ENCODE data around the gene ABHD12.
"Not testable (repeated sequence)": the region's sequence is repeated elsewhere in the genome, so short reads cannot be mapped to it uniquely, and the experiment has no call there.

Gene ABHD12

DNA sequence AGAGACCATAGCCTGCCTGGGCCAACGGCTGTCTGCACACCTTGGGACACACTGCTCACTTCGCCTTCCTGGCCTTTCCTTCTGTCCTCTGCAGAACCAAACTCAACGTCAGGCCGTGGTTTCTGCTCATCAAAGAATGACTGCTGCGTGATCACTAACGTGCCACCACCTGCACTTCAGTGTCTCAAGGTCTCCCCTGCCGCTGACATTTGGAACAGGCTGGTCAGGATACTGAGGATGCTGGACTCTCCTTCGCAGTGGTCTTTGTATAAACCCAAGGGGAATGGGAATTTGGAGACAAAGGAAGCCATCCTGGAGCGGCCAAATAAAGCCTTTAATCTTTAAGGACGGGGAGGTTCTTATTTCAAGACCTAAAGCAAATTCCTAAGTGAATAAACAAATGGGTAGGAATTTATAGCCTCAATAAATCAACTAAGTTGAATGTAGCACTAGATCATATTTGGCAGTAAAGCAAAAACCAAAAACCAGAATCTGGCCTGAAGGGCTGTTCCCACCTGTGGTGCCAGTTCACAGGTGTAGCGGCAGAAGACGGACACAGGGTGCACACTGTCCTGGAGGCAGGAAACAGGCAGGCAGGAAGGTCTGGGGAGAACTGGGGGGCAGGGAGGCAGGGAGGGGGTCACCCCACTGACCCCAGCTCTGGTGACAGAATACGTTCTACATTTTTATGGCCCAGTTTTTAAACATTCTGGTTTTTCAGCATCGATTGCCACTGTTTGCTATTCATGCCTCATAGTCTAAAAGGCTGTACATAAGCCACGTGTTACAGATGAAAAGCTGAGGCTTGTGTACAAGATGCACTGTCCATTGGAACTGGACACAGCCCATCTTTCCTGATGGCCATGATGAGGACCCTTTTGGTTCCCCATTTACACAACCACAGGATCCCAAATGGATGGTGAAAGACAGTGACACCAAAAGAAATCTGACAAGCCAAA, 36.6 kb downstream of the ABHD12 start:
- no peak for DNase-seq (ENCODE audit: low spot score)

DNA sequence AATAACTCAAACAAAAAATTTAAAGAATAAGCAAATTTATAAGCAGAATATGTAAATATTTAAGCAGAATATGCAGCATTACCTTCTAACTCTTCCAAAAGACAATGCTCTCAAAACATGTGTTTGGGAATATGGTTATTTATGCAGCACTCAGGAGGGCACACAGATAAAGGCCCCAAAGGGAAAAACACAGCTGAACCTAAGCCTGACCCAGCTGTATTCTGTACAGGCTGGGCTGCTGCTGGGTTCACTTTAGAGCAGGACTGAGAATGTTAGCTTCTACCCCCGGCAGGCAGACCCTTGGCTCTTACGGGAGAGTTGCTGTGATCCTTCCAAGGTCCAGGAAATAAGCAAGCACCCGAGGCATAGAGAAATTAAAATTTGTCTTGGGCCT, 37.3 kb downstream of the ABHD12 start:
- DNase-seq (ENCODE audit: low spot score), result no peak

DNA sequence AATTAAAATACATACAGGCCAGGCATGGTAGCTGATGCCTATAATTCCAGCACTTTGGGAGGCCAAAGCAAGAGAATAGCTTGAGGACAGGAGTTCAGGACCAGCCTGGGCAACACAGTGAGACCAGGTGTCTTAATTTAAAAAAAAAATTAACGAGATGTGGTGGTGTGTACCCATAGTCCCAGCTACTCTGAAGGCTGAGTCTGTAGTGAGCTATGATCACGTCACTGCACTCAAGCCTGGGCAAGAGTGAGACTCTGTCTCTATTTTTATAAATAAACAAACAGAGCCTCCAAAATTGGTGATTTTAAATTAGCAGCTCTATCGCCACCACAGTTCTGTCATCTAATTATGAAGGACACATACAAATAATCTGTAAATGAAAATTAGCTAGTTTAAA, 37.9 kb downstream of the ABHD12 start:
- DNase-seq (ENCODE audit: low spot score), result no peak

DNA sequence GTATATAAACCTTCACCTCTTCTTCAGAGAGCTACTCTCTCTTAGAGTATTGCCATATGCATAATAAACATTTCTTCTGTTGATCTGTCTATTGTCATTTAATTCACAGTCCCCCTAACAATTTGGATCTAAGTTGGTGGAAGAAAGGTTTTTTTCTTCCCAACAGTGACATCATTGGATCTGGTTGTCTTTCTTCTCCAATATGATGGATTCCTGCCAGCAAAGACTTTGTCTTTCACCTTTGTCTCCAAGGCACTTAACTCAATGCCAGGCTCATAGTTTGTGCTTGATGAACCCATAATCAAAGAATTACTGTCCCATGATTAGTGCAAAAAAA, 39.6 kb downstream of the ABHD12 start:
- no peak for DNase-seq (ENCODE audit: low spot score)

DNA sequence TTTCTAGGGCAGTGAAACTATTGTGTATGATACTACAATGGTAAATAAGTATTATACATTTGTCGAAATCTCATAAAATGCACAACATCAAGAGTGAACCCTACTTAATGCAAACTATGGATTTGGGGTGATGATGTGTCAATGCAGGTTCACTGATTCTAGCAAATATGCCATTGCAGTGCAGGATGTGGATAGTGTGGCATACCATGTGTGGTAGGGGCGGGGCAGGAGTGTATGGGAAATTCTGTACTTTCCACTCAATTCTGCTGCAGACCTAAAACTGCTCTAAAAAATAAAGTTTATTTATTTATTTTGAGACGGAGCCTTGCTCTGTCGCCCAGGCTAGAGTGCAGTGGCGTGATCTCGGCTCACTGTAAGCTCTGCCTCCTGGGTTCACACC, 44.3 kb downstream of the ABHD12 start:
- no peak for DNase-seq (ENCODE audit: low spot score)

DNA sequence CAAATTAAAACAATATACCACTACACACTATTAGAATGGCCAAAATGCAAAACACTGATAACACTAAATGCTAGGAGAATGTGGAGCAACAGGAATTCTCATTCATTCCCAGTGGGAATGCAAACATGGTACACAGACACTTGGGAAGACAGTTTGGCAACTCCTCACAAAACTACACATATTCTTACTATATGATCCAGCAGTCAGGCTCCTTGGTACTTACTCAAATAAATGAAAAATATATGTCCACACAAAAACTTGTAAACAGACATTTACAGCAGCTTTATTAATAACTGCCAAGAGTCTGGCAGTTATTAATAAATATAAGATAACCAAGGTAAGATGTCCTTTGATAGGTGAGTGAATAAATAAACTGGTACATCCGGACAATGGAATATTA, 44.9 kb downstream of the ABHD12 start:
- DNase-seq (ENCODE audit: low spot score), result no peak

DNA sequence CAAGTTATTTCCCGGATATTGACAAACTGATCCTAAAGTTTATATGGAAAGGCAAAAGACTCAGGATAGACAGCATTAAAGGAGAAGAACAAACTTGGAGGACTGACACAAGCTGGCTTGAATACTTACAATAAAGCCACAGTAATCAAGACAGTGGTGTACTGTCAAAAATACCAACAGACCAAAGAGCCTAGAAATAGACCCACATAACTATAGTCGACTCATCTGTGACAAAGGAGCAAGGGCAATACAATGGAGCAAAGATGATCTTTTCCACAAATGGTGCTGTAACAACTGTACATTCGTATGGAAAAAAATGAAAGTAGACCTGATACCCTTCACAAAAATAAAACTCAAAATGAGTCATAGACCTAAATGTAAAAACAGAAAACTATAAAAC, 46.0 kb downstream of the ABHD12 start:
- DNase-seq (ENCODE audit: low spot score), result no peak

DNA sequence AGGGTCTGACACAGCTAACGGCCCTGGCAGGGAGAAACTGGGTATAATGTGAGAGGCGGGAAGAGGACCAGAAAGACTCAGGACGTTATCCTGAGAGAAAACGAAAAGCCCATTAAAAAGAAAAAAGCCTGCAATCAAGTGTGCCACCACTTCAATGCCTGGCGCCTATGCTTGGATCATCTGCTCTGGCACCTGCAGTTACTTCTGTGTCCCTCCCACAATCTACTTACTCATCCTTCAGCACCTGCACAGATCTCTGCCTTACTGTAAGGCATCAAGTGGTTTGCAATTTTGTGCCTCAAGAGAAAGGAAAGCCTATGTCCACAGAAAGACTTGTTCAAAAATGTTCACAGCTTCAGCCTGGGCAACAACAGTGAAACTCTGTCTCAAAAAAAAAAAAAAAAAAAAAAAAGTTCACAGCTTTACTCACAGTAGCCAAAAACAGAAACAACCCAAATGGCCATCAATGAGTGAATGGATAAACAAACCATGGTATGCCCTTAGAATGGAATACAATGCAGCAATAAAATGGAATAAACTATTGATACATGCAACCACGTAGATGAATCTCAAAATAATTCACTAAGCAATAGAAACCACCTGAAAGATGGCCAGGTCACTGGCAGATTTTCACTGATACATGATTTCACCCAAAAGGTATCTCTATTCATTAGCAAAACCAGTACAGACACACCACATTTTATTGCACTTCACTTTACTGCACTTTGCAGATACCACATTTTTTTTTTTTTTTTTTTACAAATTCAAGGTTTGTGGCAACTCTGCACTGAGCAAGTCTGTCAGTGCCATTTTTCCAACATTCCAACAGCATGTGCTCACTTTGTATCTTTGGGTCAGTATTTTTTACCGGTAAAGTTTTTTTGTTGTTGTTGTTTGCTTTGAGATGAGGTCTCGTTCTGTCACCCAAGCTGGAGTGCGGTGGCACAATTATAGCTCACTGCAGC, 48.6 kb downstream of the ABHD12 start:
- no peak for DNase-seq (ENCODE audit: low spot score)

DNA sequence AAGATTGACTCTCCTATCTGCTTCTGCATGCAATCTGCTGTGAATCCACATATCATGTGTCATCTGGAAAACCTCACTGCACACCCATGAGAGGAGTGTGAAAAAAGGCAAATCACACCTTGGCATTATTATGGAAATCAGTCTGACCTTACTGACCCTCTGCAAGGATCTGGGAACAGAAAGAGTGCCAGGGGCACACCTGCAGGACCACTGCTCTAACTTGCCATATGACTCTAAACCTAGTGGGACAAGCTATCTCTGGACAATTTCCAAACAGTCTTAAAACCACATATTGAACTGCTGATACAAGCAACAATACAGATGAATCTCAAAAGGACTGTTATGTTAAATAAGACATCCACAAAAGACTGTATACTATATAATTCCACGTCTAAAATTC, 50.3 kb downstream of the ABHD12 start:
- DNase-seq (ENCODE audit: low spot score), result no peak

DNA sequence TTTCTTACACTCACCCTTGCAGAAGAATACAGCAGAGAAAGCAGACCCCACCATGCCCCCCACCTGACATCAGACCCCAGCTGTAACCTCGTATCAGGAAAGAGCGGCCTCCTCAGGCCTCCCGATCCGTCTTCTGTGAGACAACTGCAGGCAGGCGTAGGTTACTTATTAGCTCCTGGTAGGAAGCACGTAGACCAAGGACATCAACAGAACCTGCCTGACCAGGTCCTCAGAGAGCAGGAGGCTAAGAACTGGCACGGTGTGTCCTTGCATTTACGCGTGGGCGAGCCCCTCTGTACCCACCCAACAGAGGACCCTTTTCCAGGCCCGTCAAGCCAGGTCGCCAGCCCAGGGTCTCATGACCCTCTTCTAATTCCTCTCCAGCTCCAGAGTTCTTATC, 51.0 kb downstream of the ABHD12 start:
- DNase-seq (ENCODE audit: low spot score), result no peak

DNA sequence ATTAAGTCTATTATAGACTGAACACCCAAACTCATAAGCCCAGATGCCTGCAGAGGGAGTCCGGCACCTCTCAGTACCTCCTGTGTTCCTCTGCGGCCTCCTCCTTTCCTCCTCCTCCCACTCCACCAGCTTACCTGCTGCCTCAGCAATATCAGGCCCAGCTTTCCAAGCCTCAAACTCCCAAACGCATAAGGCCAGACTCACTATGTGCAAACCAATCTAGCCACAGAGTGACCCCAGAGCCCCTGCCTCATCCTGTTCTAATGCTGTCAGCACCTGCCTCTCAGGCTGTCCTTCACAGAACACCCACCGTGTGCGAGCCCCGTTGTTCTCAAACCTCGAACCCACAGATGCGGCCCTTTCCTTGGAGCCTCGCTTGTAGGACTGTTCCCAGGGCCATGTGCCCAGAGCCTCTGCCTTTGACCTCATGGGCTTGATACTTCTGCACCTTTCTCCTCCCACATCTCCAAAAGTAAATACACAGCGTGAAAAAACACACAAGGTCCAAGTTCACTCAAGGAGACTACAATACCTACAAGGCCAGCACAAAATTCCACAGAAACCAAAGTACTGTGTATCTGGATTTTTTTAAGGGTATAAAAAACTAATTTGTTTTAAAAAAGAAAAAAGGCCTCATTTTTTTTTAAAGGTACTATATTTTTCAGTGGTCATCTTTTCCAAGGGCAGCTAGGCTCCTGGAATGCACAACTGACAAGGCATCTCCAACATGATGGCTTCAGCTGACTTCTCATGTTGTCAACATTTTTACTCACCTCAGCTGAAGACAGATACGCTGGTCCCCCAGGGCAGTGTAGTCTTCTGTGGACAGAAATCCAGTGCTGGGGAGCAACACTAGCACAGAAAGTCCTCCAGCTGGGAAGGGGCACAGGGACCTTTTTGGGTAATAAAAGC, 52.3 kb downstream of the ABHD12 start:
- DNase-seq (ENCODE audit: low spot score), result no peak

DNA sequence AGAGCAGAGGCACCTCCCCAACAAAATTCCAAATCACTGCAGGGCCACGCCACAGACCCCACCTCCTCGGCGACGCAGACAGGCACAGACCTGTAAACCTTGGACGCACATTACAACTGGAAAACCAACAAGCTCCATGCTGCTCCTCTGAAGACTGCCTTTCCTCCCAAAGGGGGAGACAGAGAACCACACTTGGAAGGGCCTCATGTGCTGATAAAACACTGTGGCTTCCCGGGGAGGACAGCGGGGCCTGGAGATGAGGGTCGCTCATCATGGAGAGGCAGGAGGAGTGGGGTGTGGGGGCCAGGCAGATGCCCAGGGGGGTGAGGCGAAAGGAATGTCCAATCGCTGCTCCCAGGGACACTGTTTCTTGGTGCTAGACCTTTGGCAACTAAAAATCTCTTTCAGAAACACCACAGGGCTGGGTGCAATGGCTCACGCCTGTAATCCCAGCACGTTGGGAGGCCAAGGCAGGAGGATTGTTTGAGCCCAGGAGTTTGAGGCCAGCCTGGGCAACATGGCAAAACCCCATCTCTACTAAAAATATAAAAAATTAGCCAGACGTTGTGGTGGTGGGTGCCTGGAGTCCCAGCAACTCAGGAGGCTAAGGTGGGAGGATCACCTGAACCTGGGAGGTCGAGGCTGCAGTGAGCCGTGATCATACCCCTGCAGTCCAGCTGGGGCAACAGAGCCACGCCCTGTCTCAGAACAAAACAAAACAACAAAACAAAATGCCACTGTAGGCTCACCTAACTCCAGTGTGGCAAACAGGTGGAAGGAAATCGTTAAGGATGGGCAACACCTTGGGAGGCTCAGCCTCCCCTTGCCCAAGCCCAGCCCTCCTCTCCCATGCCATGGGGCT, 53.8 kb downstream of the ABHD12 start:
- DNase-seq (ENCODE audit: low spot score), result no peak

DNA sequence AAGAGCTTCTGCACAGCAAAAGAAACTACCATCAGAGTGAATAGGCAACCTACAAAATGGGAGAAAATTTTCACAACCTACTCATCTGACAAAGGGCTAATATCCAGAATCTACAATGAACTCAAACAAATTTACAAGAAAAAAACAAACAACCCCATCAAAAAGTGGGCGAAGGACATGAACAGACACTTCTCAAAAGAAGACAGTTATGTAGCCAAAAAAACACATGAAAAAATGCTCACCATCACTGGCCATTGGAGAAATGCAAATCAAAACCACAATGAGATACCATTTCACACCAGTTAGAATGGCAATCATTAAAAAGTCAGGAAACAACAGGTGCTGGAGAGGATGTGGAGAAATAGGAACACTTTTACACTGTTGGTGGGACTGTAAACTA, 55.7 kb downstream of the ABHD12 start:
- DNase-seq (ENCODE audit: low spot score), result not testable (repeated sequence)

DNA sequence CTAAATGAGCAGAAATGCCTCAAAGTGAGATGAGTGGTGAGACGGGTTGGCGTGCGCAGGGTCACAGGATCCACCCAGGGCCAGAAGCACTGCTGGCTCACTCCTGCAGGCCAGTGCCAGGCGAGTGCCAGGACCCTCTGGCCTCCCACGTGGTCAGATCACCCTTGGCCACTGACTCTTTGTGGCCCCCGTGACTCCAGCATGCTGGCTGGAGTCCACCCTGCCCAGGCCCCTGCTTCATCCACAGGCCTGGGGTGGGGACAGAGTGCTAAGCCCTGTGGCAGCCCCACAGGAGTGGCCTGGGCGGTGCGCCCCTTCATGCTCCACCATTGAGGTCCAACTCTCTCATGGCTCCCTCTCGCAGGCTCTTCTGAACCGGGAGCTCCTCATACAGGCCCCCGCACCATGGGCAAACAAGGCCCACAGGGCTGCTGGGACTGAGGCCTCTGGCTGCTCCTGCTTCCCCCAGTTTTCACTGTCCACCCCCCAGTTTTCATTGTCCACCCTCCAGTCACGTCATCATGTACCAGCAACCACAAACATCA, 61.6 kb downstream of the ABHD12 start:
- DNase-seq (ENCODE audit: low spot score), result no peak

DNA sequence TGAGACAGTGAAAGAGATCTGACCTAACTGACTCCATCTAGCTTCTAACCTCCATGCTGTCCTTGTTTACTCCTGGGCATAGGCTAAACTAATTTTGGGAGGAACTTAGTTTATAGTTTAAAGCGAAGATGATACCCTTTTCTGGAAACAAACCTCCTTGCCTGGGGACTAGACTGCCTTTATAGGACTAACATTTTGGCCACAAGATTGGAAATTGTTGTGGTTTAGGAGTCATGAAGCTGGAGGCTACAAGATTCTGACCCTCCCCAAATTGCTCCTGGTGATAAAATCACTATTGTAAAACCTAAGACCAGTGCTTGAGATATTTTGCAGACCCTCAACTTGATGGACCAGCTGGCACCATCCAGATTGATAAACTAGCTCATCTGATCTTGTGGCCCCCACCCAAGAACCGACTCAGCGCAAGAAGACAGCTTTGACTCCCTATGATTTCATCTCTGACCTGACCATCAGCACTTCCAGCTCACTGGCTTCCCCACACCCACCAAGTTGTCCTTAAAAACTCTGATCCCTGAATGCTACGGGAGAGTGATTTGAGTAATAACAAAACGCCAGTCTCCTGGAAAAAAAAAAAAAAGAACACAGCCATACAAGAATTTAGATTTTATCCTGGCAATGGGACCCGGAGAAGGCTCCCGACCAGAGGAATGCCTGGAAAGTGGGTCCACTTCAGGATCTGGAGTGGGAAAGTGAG, 63.0 kb downstream of the ABHD12 start:
- DNase-seq (ENCODE audit: low spot score), result no peak

DNA sequence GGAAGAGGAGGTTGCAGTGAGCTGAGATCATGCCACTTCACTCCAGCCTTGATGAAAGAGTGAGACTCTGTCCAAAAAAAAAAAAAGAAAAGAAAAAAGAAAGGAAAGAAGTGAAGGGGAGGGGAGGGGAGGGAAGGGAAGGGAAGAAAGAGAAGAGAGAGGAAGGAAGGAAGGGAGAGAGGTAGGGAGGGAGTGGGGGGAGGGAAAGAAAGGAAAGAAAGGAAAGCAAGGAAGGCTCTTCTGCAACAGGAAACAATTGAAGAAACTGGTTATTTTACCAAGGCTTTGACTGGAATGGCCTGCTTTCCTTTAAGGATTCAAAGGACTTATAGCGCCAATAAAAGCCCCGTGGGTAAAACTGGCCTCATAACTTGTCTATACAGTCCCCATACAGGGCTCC, 64.6 kb downstream of the ABHD12 start:
- DNase-seq (ENCODE audit: low spot score), result no peak

DNA sequence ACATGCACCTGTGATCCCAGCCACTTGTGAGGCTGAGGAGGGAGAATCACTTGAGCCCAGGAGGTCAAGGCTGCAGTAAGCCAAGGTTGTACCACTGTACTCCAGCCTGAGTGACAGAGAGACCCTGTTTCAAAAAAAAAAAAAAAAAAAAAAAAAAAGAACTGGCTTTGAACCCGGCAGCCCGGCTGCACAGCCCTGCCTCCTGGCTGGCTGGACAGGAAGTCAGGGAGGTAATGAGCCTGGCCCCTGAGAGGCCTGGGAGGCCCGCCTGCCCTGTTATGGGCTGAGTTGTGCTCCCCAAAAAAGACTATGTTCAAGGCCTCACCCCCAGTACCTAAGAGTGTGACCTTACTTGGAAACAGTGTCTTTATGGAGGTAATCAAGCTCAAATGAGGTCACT, 65.6 kb downstream of the ABHD12 start:
- DNase-seq (ENCODE audit: low spot score), result no peak

DNA sequence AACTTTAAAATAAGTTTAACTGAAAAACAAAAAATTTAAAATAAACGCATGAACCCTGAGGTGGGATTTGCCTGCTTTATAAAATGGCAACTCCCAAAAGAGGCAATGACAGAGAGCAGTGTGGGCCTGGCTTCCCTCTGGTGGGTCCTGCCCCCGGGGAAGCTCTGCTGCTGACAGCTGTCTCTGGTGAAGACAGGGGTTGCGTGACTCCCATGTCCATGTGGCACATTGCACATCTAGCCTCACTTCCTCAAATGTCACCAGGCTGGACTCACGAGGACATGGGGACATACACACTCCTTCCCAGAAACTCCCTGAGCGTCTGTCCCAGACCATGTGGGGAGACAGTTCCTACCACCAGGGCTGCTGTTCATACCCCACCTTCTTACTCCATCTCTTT, 66.2 kb downstream of the ABHD12 start:
- no peak for DNase-seq (ENCODE audit: low spot score)

DNA sequence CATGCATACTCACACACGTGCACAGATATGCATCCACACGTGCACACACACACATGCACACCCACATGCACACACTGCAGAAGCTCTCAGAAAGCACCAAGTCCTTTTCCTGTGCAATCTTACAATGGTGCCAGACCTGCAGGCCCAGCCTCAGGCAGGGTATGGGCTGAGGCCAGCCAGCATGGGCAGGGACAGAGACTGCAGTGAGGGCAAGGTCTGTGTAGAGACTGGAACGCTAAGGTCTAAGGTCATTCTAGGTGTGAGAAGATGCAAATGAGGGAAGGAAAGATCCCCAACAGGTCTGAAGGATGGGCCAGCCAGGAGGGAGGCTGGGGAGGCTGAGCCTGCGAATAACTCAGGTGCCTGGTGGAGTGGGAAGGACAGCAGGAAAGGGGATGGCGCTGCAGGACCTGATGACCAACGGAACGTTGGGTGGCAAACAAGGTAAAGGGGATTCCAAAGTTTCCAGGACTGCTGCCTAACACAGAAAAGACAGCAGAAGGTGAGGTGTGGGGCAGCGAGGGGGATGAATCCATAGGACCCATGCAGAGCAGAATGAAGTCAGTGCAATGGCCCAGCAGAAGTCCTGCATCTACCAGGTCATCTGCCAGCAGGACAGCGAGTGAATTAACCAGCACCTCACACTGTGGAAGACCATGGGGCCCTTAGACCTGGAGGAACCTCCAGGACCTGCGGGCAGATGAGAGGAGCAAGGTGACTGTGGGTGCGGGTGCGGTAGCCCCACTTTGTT, 67.0 kb downstream of the ABHD12 start:
- DNase-seq (ENCODE audit: low spot score), result no peak
